WTC11 (cell line): ENCODE results near the gene SNTB2. TPM values are rescaled to one million over a fixed set of nuclear protein-coding genes. Genes with fewer than 3 reads are reported as not detected.

Experiments
- ATAC-seq: fragments of 200-7000 bp; cut with Tn5 transposase; 2 replicates; pipeline ENCODE4 v1.10.0; 2021; ENCODE audit warnings: mild to moderate bottlenecking, moderate library complexity
- CTCF ChIA-PET: fragments of 300-600 bp; sonication (Branson Sonifier 250); formaldehyde crosslinking; loops from one replicate; lab custom pipeline; 2021; ENCODE audit warnings: antibody characterized with exemption; lab: Charles Lee
- POLR2A ChIA-PET: fragments of 350-600 bp; sonication (Branson Sonifier 250); formaldehyde crosslinking; loops from one replicate; lab custom pipeline; 2021; ENCODE audit warnings: antibody characterized with exemption; lab: Charles Lee
- DNase-seq: peaks from one replicate; pipeline ENCODE4 v3.0.0; 2021; ENCODE audit warnings: low spot score
- H3K27ac Mint-ChIP-seq: 2 replicates; pipeline ENCODE4 v1.8.0; 2021; ENCODE audit warnings: mixed read lengths
- H3K27me3 Mint-ChIP-seq: 2 replicates; pipeline ENCODE4 v1.8.0; 2021; ENCODE audit warnings: low read depth, mild to moderate bottlenecking, moderate library complexity, mixed read lengths
- H3K36me3 Mint-ChIP-seq: 2 replicates; pipeline ENCODE4 v1.8.0; 2021; ENCODE audit warnings: mixed read lengths
- H3K4me1 Mint-ChIP-seq: 2 replicates; pipeline ENCODE4 v1.8.0; 2022; ENCODE audit warnings: mixed read lengths
- H3K4me3 Mint-ChIP-seq: 2 replicates; pipeline ENCODE4 v1.8.0; 2021; ENCODE audit warnings: mild to moderate bottlenecking, moderate library complexity, mixed read lengths
- H3K9me3 Mint-ChIP-seq: 2 replicates; pipeline ENCODE4 v1.8.0; 2021; ENCODE audit warnings: mixed read lengths
- E2F1 ChIP-seq: sonication (generic); formaldehyde crosslinking; IDR thresholded peaks from 2 replicates; pipeline ENCODE4 v1.8.0; 2022; ENCODE audit warnings: mild to moderate bottlenecking, missing genetic modification reagents
- GABPB1 ChIP-seq: sonication (generic); formaldehyde crosslinking; IDR thresholded peaks from 2 replicates; pipeline ENCODE4 v1.8.1; 2023; ENCODE audit warnings: mild to moderate bottlenecking, missing genetic modification reagents
- JAZF1 ChIP-seq: fragments of 250-450 bp; sonication (Bioruptor Pico); IDR thresholded peaks from 2 replicates; pipeline ENCODE4 v1.9.0; 2021; ENCODE audit warnings: moderate library complexity, mild to moderate bottlenecking, inconsistent platforms
- OVOL2 ChIP-seq: fragments of 250-450 bp; sonication (Bioruptor Pico); IDR thresholded peaks from 2 replicates; pipeline ENCODE4 v1.9.0; 2021; ENCODE audit warnings: mild to moderate bottlenecking, borderline replicate concordance
- RORB ChIP-seq: fragments of 250-450 bp; sonication (Bioruptor Pico); IDR thresholded peaks from 2 replicates; pipeline ENCODE4 v1.9.0; 2021; ENCODE audit warnings: mild to moderate bottlenecking
- SMAD4 ChIP-seq: sonication (generic); formaldehyde crosslinking; IDR thresholded peaks from 2 replicates; pipeline ENCODE4 v1.8.0; 2022; ENCODE audit warnings: mild to moderate bottlenecking, missing genetic modification reagents
- ZBTB21 ChIP-seq: sonication (generic); formaldehyde crosslinking; IDR thresholded peaks from 2 replicates; pipeline ENCODE4 v1.8.1; 2023; ENCODE audit warnings: mild to moderate bottlenecking, missing genetic modification reagents, borderline replicate concordance
- ZNF138 ChIP-seq: sonication (generic); formaldehyde crosslinking; conservative IDR thresholded peaks from 2 replicates; pipeline ENCODE4 v1.8.1; 2022; ENCODE audit warnings: mild to moderate bottlenecking, moderate library complexity, missing genetic modification reagents
- total RNA-seq: library from RNA; stranded (reverse); gene quantifications from 3 replicates; pipeline ENCODE4 v1.2.3, GENCODE V29; 2021
- TF ChIP-seq, protein P1 (sequence below): fragments of 250-450 bp; sonication (Bioruptor Pico); IDR thresholded peaks from 2 replicates; pipeline ENCODE4 v1.9.0; 2021; ENCODE audit warnings: mild to moderate bottlenecking, borderline replicate concordance
- TF ChIP-seq, protein P2 (sequence below): sonication (generic); formaldehyde crosslinking; IDR thresholded peaks from 2 replicates; pipeline ENCODE4 v1.8.1; 2023; ENCODE audit warnings: mild to moderate bottlenecking, missing genetic modification reagents
- TF ChIP-seq, protein P3 (sequence below): fragments of 250-450 bp; sonication (Bioruptor Pico); conservative IDR thresholded peaks from 2 replicates; pipeline ENCODE4 v1.9.0; 2021; ENCODE audit warnings: mild to moderate bottlenecking

The SNTB2 gene
- total RNA-seq, 1 experiment from 2014 or later = 23.7 TPM

DNA sequence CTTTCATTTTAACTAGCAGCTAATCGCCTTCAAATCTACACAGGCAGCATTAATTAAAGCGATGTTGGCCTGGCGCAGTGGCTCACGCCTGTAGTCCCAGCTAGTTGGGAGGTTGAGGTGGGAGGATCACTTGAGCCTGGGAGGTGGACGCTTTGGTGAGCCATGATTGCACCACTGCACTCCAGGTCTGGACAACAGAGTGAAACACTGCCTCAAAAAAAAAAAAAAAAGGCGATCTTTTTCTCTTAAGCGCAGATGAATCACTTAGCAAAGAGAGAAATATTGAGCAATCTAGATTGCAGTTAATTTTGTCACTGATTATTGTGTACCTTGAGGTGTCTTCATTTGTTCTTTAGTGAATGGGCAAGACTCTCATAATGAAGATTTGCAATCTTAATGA, 12.4 kb downstream of the SNTB2 start:
- CTCF ChIA-PET = interaction anchor here (0.8 kb wide), 1 partner anchor 292 kb away, joined by 3 read pairs; no protein-coding TSS in a partner anchor
- TF ChIP-seq GABPB1 (CRISPR knock-in tag) (no peak), RORB (CRISPR knock-in tag) (no peak)
- TF ChIP-seq, protein P1, sequence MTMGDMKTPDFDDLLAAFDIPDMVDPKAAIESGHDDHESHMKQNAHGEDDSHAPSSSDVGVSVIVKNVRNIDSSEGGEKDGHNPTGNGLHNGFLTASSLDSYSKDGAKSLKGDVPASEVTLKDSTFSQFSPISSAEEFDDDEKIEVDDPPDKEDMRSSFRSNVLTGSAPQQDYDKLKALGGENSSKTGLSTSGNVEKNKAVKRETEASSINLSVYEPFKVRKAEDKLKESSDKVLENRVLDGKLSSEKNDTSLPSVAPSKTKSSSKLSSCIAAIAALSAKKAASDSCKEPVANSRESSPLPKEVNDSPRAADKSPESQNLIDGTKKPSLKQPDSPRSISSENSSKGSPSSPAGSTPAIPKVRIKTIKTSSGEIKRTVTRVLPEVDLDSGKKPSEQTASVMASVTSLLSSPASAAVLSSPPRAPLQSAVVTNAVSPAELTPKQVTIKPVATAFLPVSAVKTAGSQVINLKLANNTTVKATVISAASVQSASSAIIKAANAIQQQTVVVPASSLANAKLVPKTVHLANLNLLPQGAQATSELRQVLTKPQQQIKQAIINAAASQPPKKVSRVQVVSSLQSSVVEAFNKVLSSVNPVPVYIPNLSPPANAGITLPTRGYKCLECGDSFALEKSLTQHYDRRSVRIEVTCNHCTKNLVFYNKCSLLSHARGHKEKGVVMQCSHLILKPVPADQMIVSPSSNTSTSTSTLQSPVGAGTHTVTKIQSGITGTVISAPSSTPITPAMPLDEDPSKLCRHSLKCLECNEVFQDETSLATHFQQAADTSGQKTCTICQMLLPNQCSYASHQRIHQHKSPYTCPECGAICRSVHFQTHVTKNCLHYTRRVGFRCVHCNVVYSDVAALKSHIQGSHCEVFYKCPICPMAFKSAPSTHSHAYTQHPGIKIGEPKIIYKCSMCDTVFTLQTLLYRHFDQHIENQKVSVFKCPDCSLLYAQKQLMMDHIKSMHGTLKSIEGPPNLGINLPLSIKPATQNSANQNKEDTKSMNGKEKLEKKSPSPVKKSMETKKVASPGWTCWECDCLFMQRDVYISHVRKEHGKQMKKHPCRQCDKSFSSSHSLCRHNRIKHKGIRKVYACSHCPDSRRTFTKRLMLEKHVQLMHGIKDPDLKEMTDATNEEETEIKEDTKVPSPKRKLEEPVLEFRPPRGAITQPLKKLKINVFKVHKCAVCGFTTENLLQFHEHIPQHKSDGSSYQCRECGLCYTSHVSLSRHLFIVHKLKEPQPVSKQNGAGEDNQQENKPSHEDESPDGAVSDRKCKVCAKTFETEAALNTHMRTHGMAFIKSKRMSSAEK (CRISPR knock-in tag) = no peak
- H3K4me3 Mint-ChIP-seq = no peak overlapping the region
- DNase-seq (no peak), ATAC-seq (no peak)
- POLR2A ChIA-PET = no interaction called here
- no peaks in the 10 kb centered on the region for H3K27me3 Mint-ChIP-seq
- no peaks in the 10 kb centered on the region for H3K9me3 Mint-ChIP-seq
- no peaks in the 10 kb centered on the region; the same call in 1 of the 2 replicates for H3K36me3 Mint-ChIP-seq
- H3K4me1 Mint-ChIP-seq = no peaks in the 10 kb centered on the region; the same call in 1 of the 2 replicates
- H3K27ac Mint-ChIP-seq = peak overlapping the region; percentile 72

DNA sequence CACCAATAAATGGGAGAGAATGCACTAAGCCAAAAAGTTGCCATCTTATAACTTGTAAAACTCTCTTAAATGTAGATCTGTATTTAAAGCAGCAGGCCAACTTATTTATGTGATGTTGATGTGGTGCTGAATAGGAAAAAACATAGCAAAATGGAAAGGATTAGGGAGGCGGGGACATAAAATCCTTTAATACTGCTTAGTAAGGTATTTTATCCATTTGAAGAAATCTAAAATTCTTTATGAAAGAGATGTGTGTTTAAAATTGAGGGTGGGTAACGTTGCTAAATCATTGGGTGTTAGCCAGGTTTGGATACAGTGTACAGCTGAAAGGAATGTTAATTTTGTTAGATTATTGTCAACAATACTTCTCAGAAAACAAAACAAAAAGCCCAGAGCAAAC, 14.3 kb downstream of the SNTB2 start:
- Mint-ChIP-seq H3K4me1 (no peaks in the 10 kb centered on the region; the same call in none of the 2 replicates), H3K4me3 (no peak overlapping the region), H3K9me3 (no peaks in the 10 kb centered on the region), H3K36me3 (no peaks in the 10 kb centered on the region; the same call in 1 of the 2 replicates), H3K27ac (peak overlapping the region; percentile 32; the same call in 1 of the 2 replicates), H3K27me3 (no peaks in the 10 kb centered on the region)
- CTCF ChIA-PET = no interaction called here
- DNase-seq (no peak), ATAC-seq (no peak)
- POLR2A ChIA-PET = no interaction called here
- no peak for TF ChIP-seq OVOL2 (CRISPR knock-in tag)

GRCh38 chr16:69201787-69202186, 14.8 kb downstream of the SNTB2 start:
- no peak for ATAC-seq
- Mint-ChIP-seq H3K9me3 (no peaks in the 10 kb centered on the region), H3K36me3 (no peaks in the 10 kb centered on the region; the same call in 1 of the 2 replicates), H3K27ac (0 out of 2 replicates have a peak overlapping the region, but pooled peaks have one; percentile 58), H3K4me3 (no peak overlapping the region), H3K27me3 (no peaks in the 10 kb centered on the region), H3K4me1 (no peaks in the 10 kb centered on the region; the same call in none of the 2 replicates)
- ChIA-PET POLR2A (interaction anchor here (0.6 kb wide), 1 partner anchor 38 kb away, joined by 3 read pairs; no protein-coding TSS in a partner anchor), CTCF (no interaction called here)
- DNase-seq = no peak
- TF ChIP-seq, protein P2, sequence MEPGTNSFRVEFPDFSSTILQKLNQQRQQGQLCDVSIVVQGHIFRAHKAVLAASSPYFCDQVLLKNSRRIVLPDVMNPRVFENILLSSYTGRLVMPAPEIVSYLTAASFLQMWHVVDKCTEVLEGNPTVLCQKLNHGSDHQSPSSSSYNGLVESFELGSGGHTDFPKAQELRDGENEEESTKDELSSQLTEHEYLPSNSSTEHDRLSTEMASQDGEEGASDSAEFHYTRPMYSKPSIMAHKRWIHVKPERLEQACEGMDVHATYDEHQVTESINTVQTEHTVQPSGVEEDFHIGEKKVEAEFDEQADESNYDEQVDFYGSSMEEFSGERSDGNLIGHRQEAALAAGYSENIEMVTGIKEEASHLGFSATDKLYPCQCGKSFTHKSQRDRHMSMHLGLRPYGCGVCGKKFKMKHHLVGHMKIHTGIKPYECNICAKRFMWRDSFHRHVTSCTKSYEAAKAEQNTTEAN (CRISPR knock-in tag) = no peak
- TF ChIP-seq, protein P3, sequence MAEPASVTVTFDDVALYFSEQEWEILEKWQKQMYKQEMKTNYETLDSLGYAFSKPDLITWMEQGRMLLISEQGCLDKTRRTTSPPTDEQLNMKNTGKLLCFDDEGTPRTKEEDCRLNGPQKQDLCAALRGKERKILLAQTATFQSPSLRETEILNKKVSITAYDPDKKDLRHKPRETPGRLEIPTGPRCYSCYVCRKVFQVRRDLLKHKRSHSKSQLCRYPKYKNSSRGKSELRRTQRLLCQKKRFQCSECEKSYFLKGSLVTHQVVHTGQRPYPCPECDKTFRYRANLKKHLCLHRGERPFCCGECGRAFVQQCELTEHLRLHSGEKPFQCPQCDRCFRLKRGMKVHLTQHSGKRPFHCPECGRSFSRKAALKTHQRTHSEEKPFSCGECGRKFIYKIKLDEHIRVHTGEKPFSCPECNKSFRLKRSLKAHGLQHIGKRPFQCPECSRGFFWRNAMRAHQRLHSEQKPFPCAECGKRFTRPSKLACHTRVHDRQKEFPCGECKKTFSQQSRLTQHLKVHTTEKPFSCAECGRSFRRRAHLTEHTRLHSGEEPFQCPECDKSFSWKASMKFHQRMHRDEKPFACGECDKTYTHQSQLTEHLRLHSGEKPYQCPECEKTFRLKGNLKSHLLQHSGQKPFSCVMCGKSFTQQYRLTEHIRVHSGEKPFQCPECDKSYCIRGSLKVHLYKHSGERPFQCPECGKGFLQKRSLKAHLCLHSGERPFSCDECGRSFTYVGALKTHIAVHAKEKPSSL (CRISPR knock-in tag) = no peak
- TF ChIP-seq JAZF1 (no peak), E2F1 (no peak), SMAD4 (CRISPR knock-in tag) (no peak), ZBTB21 (CRISPR knock-in tag) (no peak), ZNF138 (CRISPR knock-in tag) (no peak)
- TF ChIP-seq, protein P1 (CRISPR knock-in tag) = no peak
